Measurements from ENCODE around the gene LSAMP.
"Not testable (repeated sequence)": the region's sequence is repeated elsewhere in the genome, so short reads cannot be mapped to it uniquely, and the experiment has no call there.

The LSAMP gene

DNA sequence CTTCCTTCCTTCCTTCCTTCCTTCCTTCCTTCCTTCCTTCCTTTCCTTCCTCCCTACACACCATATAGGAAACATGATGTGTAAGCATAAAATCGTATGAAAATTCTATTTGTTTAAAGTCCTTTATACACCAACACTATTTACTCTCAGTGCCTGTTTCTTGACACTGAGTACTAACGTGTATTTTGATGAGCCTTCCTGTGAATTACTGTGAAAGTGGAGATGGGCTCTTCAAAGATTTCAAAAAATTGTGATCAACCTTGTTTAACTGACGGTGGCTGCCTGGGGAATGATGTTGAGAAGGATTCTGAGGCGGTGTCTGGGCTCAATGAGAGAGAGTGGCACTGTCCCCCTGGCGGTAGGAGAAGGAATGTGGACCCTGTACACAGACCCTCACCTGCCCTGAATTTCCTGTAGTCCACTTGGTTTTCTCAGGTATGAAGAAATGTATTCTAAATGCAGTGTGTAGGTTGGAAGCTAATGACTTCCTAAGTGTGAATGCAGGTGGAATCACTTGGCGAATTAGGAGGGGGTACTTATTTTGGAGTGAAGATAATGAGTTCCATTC is 584.0 kb downstream of the LSAMP start:
- no peak overlapping the region for H3K4me3 ChIP-seq (ENCODE audit: low read length)

DNA sequence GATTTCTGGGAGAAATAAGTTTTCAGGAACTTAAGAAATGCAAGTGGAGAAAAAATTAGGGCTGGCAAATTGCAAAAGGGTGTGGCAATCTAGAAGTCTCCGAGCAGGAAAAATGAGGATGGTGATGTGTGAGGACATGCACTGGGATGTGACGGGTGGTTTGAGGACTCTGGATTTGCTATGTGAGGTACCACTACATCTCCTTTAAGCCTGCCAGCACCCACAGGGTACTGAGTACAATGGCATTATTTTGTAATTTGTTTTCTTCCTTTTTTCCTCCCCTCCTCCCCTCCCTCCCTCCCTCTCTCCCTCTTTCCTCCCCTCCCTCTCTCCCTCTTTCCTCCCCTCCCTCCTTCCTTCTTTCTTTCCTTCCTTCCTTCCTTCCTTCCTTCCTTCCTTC is 584.5 kb downstream of the LSAMP start:
- H3K9me3 ChIP-seq (ENCODE audit: control insufficient read depth, low read length), result no peaks in the 10 kb centered on the region
- H3K4me1 ChIP-seq (ENCODE audit: control insufficient read depth, insufficient read depth, low read length), result peaks cover 6% of the 10 kb centered on the region
- H3K27me3 ChIP-seq (ENCODE audit: control insufficient read depth, insufficient read depth, low read length), result no peaks in the 10 kb centered on the region
- no peaks in the 10 kb centered on the region for H3K36me3 ChIP-seq (ENCODE audit: control insufficient read depth, insufficient read depth, low read length)
- no peak overlapping the region for H3K9ac ChIP-seq (ENCODE audit: low read length)
- H3K4me3 ChIP-seq (ENCODE audit: low read length), result no peak overlapping the region

More for the DNA sequence above, 584.0 kb downstream of the LSAMP start:
- H3K36me3 ChIP-seq (ENCODE audit: control insufficient read depth, insufficient read depth, low read length), result no peaks in the 10 kb centered on the region
- H3K27me3 ChIP-seq (ENCODE audit: control insufficient read depth, insufficient read depth, low read length), result no peaks in the 10 kb centered on the region
- no peaks in the 10 kb centered on the region for H3K9me3 ChIP-seq (ENCODE audit: control insufficient read depth, low read length)
- peaks cover 6% of the 10 kb centered on the region for H3K4me1 ChIP-seq (ENCODE audit: control insufficient read depth, insufficient read depth, low read length)
- H3K9ac ChIP-seq (ENCODE audit: low read length), result no peak overlapping the region

DNA sequence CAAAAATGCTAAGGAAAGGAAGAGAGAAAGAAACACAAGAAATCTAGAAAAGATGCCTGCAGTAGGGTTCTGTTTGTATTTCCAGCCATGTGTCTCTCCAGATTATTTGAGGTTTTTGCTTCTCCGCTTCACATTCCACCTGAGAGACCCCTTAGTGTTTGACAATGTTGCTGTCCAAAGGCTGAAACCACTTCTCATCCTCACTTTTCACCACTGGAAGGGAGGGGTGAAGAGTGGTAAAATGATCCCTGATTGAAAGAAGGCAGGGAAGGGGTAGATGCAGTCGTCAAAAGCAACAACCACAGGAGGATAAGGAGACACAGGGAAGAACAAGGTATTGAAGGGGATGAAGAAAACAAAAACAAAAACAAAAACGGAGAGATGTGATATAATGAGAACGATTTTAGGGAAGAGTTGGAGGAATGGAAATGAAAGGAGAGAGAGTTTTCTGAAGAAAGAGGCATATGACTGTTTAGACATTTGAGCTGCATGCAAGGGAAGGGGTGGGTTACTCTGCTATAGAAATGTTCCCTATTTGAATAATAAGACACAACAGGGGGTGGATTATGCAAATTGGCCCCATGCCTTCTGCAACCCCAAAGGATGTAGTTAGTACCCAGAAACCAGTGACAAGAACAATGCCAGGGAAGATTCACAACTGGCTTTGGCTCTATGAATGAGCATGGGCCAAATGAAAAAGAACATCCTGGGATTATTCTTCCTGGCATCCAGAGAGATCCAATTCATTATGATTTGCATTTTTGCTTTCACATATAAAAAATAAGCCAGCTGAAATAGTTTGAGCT is 586.1 kb downstream of the LSAMP start:
- Histone ChIP-seq H3K4me1 (ENCODE audit: control insufficient read depth, insufficient read depth, low read length) (peaks cover 6% of the 10 kb centered on the region), H3K9me3 (ENCODE audit: control insufficient read depth, low read length) (no peaks in the 10 kb centered on the region), H3K36me3 (ENCODE audit: control insufficient read depth, insufficient read depth, low read length) (no peaks in the 10 kb centered on the region), H3K27me3 (ENCODE audit: control insufficient read depth, insufficient read depth, low read length) (no peaks in the 10 kb centered on the region), H3K9ac (ENCODE audit: low read length) (no peak overlapping the region), H3K4me3 (ENCODE audit: low read length) (no peak overlapping the region)

DNA sequence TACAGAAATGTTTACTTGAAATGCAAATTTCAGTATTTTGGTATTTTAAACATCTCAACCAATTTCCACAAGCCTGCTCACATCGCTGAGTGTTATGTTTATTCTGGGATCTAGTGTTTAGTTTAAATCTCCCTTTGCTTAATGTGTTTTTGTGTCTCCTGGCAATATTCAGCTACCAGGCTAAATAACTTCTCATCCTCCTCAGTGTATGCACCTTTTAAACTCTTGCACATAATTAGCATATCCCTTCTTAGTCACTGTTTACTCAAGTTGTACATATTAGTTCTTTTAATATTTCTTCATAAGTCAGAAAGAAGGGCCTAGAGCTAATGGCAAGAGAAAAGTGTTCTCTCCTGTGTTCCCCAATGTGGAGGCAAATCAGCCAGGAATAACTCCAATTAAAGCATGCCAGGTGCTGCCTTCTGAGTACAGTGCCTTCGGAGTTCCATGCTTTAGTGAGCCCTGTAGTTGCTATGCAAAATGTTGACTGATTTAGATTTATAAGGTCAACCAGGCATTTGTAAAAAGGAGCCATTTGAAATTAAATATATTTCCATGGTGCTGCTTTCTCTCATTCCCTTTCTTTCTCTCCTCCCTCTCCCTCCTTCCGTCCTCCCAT is 587.7 kb downstream of the LSAMP start:
- no peaks in the 10 kb centered on the region for H3K36me3 ChIP-seq (ENCODE audit: control insufficient read depth, insufficient read depth, low read length)
- no peak overlapping the region for H3K4me3 ChIP-seq (ENCODE audit: low read length)
- H3K4me1 ChIP-seq (ENCODE audit: control insufficient read depth, insufficient read depth, low read length), result peaks cover 6% of the 10 kb centered on the region
- no peaks in the 10 kb centered on the region for H3K27me3 ChIP-seq (ENCODE audit: control insufficient read depth, insufficient read depth, low read length)
- no peaks in the 10 kb centered on the region for H3K9me3 ChIP-seq (ENCODE audit: control insufficient read depth, low read length)
- H3K9ac ChIP-seq (ENCODE audit: low read length), result no peak overlapping the region

DNA sequence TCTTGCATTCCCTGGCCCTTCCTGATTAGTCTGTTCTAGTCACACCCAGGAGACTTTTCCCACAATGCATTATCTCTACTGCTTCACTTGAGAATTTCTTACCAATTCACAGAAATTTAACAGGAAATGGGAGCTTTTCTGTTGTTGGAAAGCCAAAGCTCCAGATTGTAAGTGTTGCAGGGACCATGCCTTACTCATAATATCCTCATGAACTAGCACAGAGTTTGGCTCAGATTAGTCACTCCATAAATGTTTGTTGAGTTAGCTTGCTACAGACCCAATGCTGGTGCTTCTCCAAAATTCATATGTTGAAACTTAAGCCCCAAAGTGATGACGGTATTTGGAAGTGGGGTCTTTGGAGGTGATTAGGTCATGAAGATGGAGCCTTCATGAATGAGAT is 589.4 kb downstream of the LSAMP start:
- Histone ChIP-seq H3K4me3 (ENCODE audit: low read length) (no peak overlapping the region), H3K36me3 (ENCODE audit: control insufficient read depth, insufficient read depth, low read length) (no peaks in the 10 kb centered on the region), H3K27me3 (ENCODE audit: control insufficient read depth, insufficient read depth, low read length) (no peaks in the 10 kb centered on the region), H3K9me3 (ENCODE audit: control insufficient read depth, low read length) (no peaks in the 10 kb centered on the region), H3K4me1 (ENCODE audit: control insufficient read depth, insufficient read depth, low read length) (peaks cover 6% of the 10 kb centered on the region), H3K9ac (ENCODE audit: low read length) (no peak overlapping the region)

DNA sequence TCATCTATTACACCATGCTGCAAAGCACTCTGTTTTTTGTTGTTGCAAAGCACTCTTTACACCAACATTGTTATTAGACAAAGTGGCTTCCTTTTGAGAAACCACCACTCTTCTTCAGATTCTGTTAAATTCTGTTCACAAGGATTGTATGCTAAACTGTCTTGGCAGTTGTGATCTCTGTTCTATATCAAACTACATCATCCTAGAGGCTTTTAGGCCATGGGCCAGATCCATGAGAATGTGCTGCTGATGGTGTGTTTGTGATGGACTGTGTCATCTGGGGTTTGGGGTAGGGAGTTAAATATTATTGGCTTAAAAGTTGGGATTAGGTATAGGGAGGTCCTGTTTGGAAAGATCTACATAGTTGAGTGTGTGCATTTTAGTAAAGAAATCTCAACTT is 592.2 kb downstream of the LSAMP start:
- no peaks in the 10 kb centered on the region for H3K36me3 ChIP-seq (ENCODE audit: control insufficient read depth, insufficient read depth, low read length)
- H3K9ac ChIP-seq (ENCODE audit: low read length), result no peak overlapping the region
- no peaks in the 10 kb centered on the region for H3K27me3 ChIP-seq (ENCODE audit: control insufficient read depth, insufficient read depth, low read length)
- no peaks in the 10 kb centered on the region for H3K9me3 ChIP-seq (ENCODE audit: control insufficient read depth, low read length)
- H3K4me3 ChIP-seq (ENCODE audit: low read length), result no peak overlapping the region
- H3K4me1 ChIP-seq (ENCODE audit: control insufficient read depth, insufficient read depth, low read length), result peaks cover 6% of the 10 kb centered on the region

DNA sequence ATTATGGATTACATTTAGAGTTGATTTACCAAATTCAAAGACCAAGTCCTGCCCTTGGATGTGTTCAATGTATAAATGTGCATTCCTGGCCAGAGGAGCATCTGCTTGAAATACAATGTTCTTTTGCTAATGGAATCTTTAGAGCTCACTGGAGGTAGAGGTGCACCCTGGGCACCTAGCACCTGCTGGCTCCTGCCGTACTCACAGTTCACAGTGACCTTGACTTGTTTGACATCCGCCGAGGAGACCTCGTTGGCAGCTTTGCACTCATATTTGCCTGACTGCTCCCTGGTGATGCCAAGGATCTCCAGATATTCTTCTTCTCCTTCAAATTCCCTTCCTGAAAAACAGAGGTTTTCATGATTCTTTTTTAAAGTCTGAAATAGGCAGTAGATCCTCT is 593.0 kb downstream of the LSAMP start:
- Histone ChIP-seq H3K4me1 (ENCODE audit: control insufficient read depth, insufficient read depth, low read length) (no peaks in the 10 kb centered on the region), H3K9ac (ENCODE audit: low read length) (no peak overlapping the region), H3K4me3 (ENCODE audit: low read length) (no peak overlapping the region), H3K27me3 (ENCODE audit: control insufficient read depth, insufficient read depth, low read length) (no peaks in the 10 kb centered on the region), H3K36me3 (ENCODE audit: control insufficient read depth, insufficient read depth, low read length) (no peaks in the 10 kb centered on the region), H3K9me3 (ENCODE audit: control insufficient read depth, low read length) (no peaks in the 10 kb centered on the region)

DNA sequence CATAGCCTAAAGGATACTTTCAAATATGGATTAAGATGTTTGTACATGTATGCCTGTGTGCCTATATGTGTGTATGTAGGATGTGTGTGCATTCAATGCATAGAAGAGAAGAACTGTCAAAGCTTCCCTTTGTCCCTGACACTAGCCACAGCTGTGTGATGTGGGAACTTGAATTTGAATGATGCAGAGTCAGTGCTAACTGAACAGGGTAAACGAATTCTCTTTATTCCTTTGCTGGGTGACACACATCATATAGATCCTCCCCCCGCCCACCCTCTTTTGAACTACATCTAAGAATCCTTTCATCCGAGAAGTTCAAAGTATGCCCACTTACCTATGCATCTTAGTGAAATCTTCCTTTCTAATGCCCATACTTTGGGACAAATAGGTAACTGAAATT is 593.7 kb downstream of the LSAMP start:
- H3K4me1 ChIP-seq (ENCODE audit: control insufficient read depth, insufficient read depth, low read length), result no peaks in the 10 kb centered on the region
- H3K36me3 ChIP-seq (ENCODE audit: control insufficient read depth, insufficient read depth, low read length), result no peaks in the 10 kb centered on the region
- H3K4me3 ChIP-seq (ENCODE audit: low read length), result no peak overlapping the region
- H3K27me3 ChIP-seq (ENCODE audit: control insufficient read depth, insufficient read depth, low read length), result no peaks in the 10 kb centered on the region
- no peaks in the 10 kb centered on the region for H3K9me3 ChIP-seq (ENCODE audit: control insufficient read depth, low read length)
- no peak overlapping the region for H3K9ac ChIP-seq (ENCODE audit: low read length)

DNA sequence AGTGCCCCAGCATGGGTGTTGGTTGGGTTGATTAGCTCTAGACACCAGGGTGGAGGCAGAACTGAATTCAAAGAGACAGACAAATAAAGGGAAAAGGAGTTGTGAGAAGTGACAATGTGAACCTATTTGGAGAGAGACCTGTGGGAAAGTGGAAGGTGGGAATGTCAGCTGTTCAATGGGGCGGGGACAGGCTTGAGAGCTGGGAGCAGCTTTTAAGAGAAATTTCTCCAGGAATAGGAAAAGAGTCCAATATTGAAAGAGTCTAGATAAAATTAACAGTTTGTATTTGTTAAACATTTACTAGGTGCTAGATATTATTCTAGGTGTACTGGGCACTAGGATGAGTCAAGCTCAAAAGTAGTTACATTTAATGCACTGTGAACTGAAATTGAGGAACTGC is 596.6 kb downstream of the LSAMP start:
- no peaks in the 10 kb centered on the region for H3K27me3 ChIP-seq (ENCODE audit: control insufficient read depth, insufficient read depth, low read length)

DNA sequence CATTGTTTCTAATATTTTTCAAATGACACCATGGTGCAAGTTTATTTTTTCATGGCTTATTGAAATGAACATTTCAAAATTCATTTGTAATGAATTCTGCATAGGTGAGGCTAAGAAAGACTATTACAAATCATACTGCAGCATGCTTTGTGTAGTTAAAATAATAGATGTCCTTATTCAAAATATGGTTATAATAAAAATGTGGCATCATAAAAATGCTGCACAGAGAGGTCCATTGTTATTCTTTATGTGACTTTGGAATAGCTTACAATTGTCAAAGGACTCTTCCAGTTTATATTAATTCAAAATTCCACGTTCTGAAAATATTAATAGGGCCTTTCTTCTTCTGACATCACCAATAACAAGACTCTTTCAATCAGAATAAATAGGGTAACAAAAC is 599.3 kb downstream of the LSAMP start:
- no peaks in the 10 kb centered on the region for H3K27me3 ChIP-seq (ENCODE audit: control insufficient read depth, insufficient read depth, low read length)
- H3K9ac ChIP-seq (ENCODE audit: low read length), result no peak overlapping the region
- H3K9me3 ChIP-seq (ENCODE audit: control insufficient read depth, low read length), result no peaks in the 10 kb centered on the region
- H3K4me1 ChIP-seq (ENCODE audit: control insufficient read depth, insufficient read depth, low read length), result no peaks in the 10 kb centered on the region
- no peak overlapping the region for H3K4me3 ChIP-seq (ENCODE audit: low read length)
- no peaks in the 10 kb centered on the region for H3K36me3 ChIP-seq (ENCODE audit: control insufficient read depth, insufficient read depth, low read length)

More for the DNA sequence above, 596.6 kb downstream of the LSAMP start:
- Histone ChIP-seq H3K9me3 (ENCODE audit: control insufficient read depth, low read length) (no peaks in the 10 kb centered on the region), H3K4me1 (ENCODE audit: control insufficient read depth, insufficient read depth, low read length) (no peaks in the 10 kb centered on the region), H3K4me3 (ENCODE audit: low read length) (no peak overlapping the region), H3K36me3 (ENCODE audit: control insufficient read depth, insufficient read depth, low read length) (no peaks in the 10 kb centered on the region), H3K9ac (ENCODE audit: low read length) (no peak overlapping the region)

DNA sequence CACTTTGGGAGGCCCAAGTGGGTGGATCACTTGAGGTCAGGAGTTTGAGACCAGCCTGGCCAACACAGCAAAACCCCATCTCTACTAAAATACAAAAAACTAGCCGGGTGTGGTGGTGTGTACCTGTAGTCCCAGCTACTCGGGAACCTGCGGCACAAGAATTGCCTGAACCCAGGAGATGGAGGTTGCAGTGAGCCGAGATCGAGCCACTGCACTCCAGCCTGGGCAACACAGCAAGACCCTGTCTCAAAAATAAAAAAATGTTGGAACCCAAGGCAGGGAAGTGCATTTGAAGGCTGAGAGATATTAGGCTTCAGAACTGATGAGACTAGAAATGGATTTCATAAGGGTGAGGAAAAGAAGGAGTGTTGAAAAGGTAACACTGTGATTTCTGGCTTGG is 600.6 kb downstream of the LSAMP start:
- not testable (repeated sequence) for H3K9ac ChIP-seq (ENCODE audit: low read length)

DNA sequence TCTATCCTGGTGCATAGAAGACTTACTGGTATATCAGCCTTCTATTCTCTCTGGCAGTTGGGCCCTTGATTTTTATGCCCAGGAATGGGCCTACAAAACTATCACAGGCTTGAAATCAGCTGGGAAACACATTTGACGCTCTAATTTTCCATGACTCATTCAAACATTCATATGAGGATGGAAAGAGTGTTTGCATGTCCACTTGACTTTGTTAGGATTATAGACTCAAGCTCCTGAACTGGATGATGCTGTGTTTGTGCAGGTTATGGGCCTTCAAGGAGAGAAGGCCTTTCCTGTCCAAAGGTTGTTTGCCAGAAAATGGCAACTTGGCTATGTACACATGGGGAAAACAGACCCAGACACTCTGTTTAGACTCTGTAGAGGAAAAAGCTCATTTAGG is 602.1 kb downstream of the LSAMP start:
- H3K36me3 ChIP-seq (ENCODE audit: control insufficient read depth, insufficient read depth, low read length), result no peaks in the 10 kb centered on the region
- H3K4me3 ChIP-seq (ENCODE audit: low read length), result no peak overlapping the region
- no peak overlapping the region for H3K9ac ChIP-seq (ENCODE audit: low read length)
- no peaks in the 10 kb centered on the region for H3K4me1 ChIP-seq (ENCODE audit: control insufficient read depth, insufficient read depth, low read length)
- H3K9me3 ChIP-seq (ENCODE audit: control insufficient read depth, low read length), result no peaks in the 10 kb centered on the region
- H3K27me3 ChIP-seq (ENCODE audit: control insufficient read depth, insufficient read depth, low read length), result no peaks in the 10 kb centered on the region

More for the DNA sequence above, 600.6 kb downstream of the LSAMP start:
- H3K4me1 ChIP-seq (ENCODE audit: control insufficient read depth, insufficient read depth, low read length); H3K27me3 ChIP-seq (ENCODE audit: control insufficient read depth, insufficient read depth, low read length); H3K4me3 ChIP-seq (ENCODE audit: low read length); H3K9me3 ChIP-seq (ENCODE audit: control insufficient read depth, low read length); H3K36me3 ChIP-seq (ENCODE audit: control insufficient read depth, insufficient read depth, low read length): not testable (repeated sequence)
